H1 (cell line): ENCODE data around the gene ARMH4. TPM values are rescaled to one million over a fixed set of nuclear protein-coding genes. Genes with fewer than 3 reads are reported as not detected.

Source experiments
- CTCF ChIA-PET: fragments of 300-600 bp; sonication (Branson Sonifier 250); formaldehyde crosslinking; loops from one replicate; lab custom pipeline; 2021; ENCODE audit not compliant: partially characterized antibody; lab: Charles Lee
- POLR2A ChIA-PET: fragments of 300-600 bp; sonication (Branson Sonifier 250); formaldehyde crosslinking; loops from one replicate; lab custom pipeline; 2021; ENCODE audit warnings: inconsistent platforms; ENCODE audit not compliant: partially characterized antibody; lab: Charles Lee
- DNase-seq, 2 experiments: peaks; one replicate each; pipeline versions ENCODE4 v3.0.0 to v3.0.0-alpha.2; 2010 to 2022; ENCODE audit warnings: low spot score in 2 of 2, low read depth in 1 of 2, mixed read lengths in 1 of 2
- FAIRE-seq: peaks from 2 replicates; lab custom pipeline; 2011; peaks lifted over from hg19 to GRCh38; lab: Jason Lieb, UNC
- H2AFZ ChIP-seq: 2 replicates; pipeline ENCODE4 v1.8.1; 2012; ENCODE audit warnings: low read length, inconsistent platforms
- H2AK5ac ChIP-seq: 2 replicates; pipeline ENCODE4 v1.6.1; 2013; ENCODE audit warnings: low read depth, low read length
- H2BK120ac ChIP-seq: replicated peaks from 2 replicates; pipeline ENCODE3; 2013; ENCODE audit warnings: low read depth, low read length, inconsistent platforms
- H2BK12ac ChIP-seq: 2 replicates; pipeline ENCODE4 v1.6.1; 2013; ENCODE audit warnings: low read depth, low read length
- H2BK15ac ChIP-seq: 2 replicates; pipeline ENCODE4 v1.6.1; 2013; ENCODE audit warnings: low read length
- H2BK20ac ChIP-seq: 2 replicates; pipeline ENCODE4 v1.6.1; 2013; ENCODE audit warnings: low read length
- H2BK5ac ChIP-seq: 2 replicates; pipeline ENCODE4 v1.6.1; 2013; ENCODE audit warnings: low read depth, low read length
- H3K14ac ChIP-seq: 2 replicates; pipeline ENCODE4 v1.6.1; 2013; ENCODE audit warnings: inconsistent platforms; ENCODE audit not compliant: insufficient read length
- H3K18ac ChIP-seq: 2 replicates; pipeline ENCODE4 v1.6.1; 2013; ENCODE audit warnings: low read length; ENCODE audit errors: extremely low read depth
- H3K23ac ChIP-seq: 2 replicates; pipeline ENCODE4 v1.6.1; 2013; ENCODE audit warnings: inconsistent platforms; ENCODE audit not compliant: insufficient read length
- H3K23me2 ChIP-seq: 2 replicates; pipeline ENCODE4 v1.6.1; 2013; ENCODE audit warnings: low read depth, low read length
- H3K27ac ChIP-seq: 2 replicates; pipeline ENCODE4 v1.6.1; 2011; ENCODE audit warnings: low read depth, low read length, inconsistent platforms
- H3K27me3 ChIP-seq, 4 experiments: replicated peaks in 1 of 4; 1 replicate in 1 of 4; 2 replicates in 3 of 4; pipeline versions ENCODE4 v1.6.1 to v1.8.1; 2011 to 2013; ENCODE audit warnings: low read length in 3 of 4, mild to moderate bottlenecking in 3 of 4, inconsistent platforms in 2 of 4, mixed read lengths in 2 of 4, moderate library complexity in 1 of 4; ENCODE audit not compliant: control insufficient read depth in 3 of 4, insufficient read depth in 3 of 4; ENCODE audit errors: extremely low read depth in 1 of 4
- H3K36me3 ChIP-seq, 4 experiments: 2 replicates each; pipeline versions ENCODE4 v1.6.1 to v1.8.1; 2011 to 2013; ENCODE audit warnings: mild to moderate bottlenecking in 4 of 4, low read length in 3 of 4, moderate library complexity in 2 of 4, control low read depth in 1 of 4, inconsistent platforms in 1 of 4; ENCODE audit not compliant: insufficient read depth in 4 of 4, control insufficient read depth in 2 of 4
- H3K4ac ChIP-seq: replicated peaks from 2 replicates; pipeline ENCODE3; 2013; ENCODE audit warnings: low read length, low read depth, mixed read lengths, inconsistent platforms; ENCODE audit not compliant: insufficient read length
- H3K4me1 ChIP-seq, 4 experiments: replicated peaks in 1 of 4; 1 replicate in 1 of 4; 2 replicates in 3 of 4; pipeline versions ENCODE4 v1.6.1 to v1.8.1; 2011 to 2013; ENCODE audit warnings: low read length in 3 of 4, inconsistent platforms in 2 of 4, mixed read lengths in 1 of 4; ENCODE audit not compliant: insufficient read depth in 4 of 4, control insufficient read depth in 3 of 4
- H3K4me2 ChIP-seq, 2 experiments: 2 replicates each; pipeline versions ENCODE4 v1.6.1 to v1.8.1; 2011 to 2013; ENCODE audit warnings: low read depth in 2 of 2, low read length in 2 of 2, control low read depth in 1 of 2, inconsistent platforms in 1 of 2, mild to moderate bottlenecking in 1 of 2; ENCODE audit not compliant: insufficient read depth in 1 of 2
- H3K4me3 ChIP-seq, 4 experiments: fragments of 200-600, 300-600 bp in 1 of 4; sonication (generic), shearing (Covaris generic), sonication (Bioruptor Twin) in 1 of 4; 2 replicates each; pipeline versions ENCODE4 v1.5.1 to v1.8.1; 2011 to 2016; ENCODE audit warnings: low read length in 4 of 4, low read depth in 3 of 4, control low read depth in 2 of 4, inconsistent platforms in 2 of 4, mild to moderate bottlenecking in 2 of 4, mixed read lengths in 1 of 4, moderate library complexity in 1 of 4; ENCODE audit not compliant: insufficient read depth in 2 of 4; ENCODE audit errors: extremely low read depth in 1 of 4
- H3K56ac ChIP-seq: replicated peaks from 2 replicates; pipeline ENCODE3; 2013; ENCODE audit warnings: low read depth, mild to moderate bottlenecking, mixed read lengths, low read length, inconsistent platforms; ENCODE audit not compliant: insufficient read length
- H3K79me1 ChIP-seq: 2 replicates; pipeline ENCODE4 v1.6.1; 2013; ENCODE audit warnings: low read depth, low read length, control low read depth
- H3K79me2 ChIP-seq, 2 experiments: 2 replicates each; pipeline versions ENCODE4 v1.6.1 to v1.8.1; 2012 to 2013; ENCODE audit warnings: low read length in 2 of 2, mild to moderate bottlenecking in 2 of 2, inconsistent platforms in 1 of 2; ENCODE audit not compliant: insufficient read depth in 2 of 2, control insufficient read depth in 1 of 2
- H3K9ac ChIP-seq, 4 experiments: replicated peaks in 1 of 4; 1 replicate in 1 of 4; 2 replicates in 3 of 4; pipeline versions ENCODE4 v1.6.1 to v1.8.1; 2011 to 2013; ENCODE audit warnings: low read depth in 3 of 4, low read length in 3 of 4, control low read depth in 2 of 4, mild to moderate bottlenecking in 2 of 4, moderate library complexity in 2 of 4, inconsistent platforms in 1 of 4; ENCODE audit errors: extremely low read depth in 1 of 4
- H3K9me3 ChIP-seq, 2 experiments: 2 replicates each; pipeline versions ENCODE4 v1.6.1 to v1.8.1; 2012 to 2013; ENCODE audit warnings: mild to moderate bottlenecking in 2 of 2, moderate library complexity in 2 of 2, control low read depth in 1 of 2, inconsistent platforms in 1 of 2, low read depth in 1 of 2, low read length in 1 of 2, mixed read lengths in 1 of 2; ENCODE audit not compliant: insufficient read depth in 2 of 2
- H4K20me1 ChIP-seq, 2 experiments: replicated peaks in 1 of 2; 2 replicates each; pipeline versions ENCODE3 to v1.8.1; 2011 to 2013; ENCODE audit warnings: inconsistent platforms in 2 of 2, low read length in 2 of 2, mild to moderate bottlenecking in 1 of 2; ENCODE audit not compliant: insufficient read depth in 2 of 2, control insufficient read depth in 1 of 2
- H4K5ac ChIP-seq: 2 replicates; pipeline ENCODE4 v1.6.1; 2013; ENCODE audit warnings: low read length, low read depth, mixed read lengths, inconsistent platforms; ENCODE audit not compliant: insufficient read length
- H4K8ac ChIP-seq: 2 replicates; pipeline ENCODE4 v1.8.0; 2013; ENCODE audit warnings: mild to moderate bottlenecking, moderate library complexity, low read length, inconsistent platforms; ENCODE audit not compliant: insufficient read depth; ENCODE audit errors: extremely low read depth
- H4K91ac ChIP-seq: replicated peaks from 2 replicates; pipeline ENCODE3; 2013; ENCODE audit warnings: low read length, mixed read lengths, inconsistent platforms; ENCODE audit not compliant: insufficient read length
- BRCA1 ChIP-seq: IDR thresholded peaks from 2 replicates; pipeline ENCODE4 v1.6.1; 2012; ENCODE audit warnings: low read depth, low read length, improper control_type of control experiment
- EGR1 ChIP-seq: IDR thresholded peaks from 2 replicates; pipeline ENCODE4 v1.6.1; 2011; ENCODE audit warnings: low read depth, low read length, borderline replicate concordance
- JUND ChIP-seq: IDR thresholded peaks from 2 replicates; pipeline ENCODE4 v1.6.1; 2011; ENCODE audit warnings: mild to moderate bottlenecking, improper control_type of control experiment, low read length
- NRF1 ChIP-seq: IDR thresholded peaks from 2 replicates; pipeline ENCODE4 v1.6.1; 2011; ENCODE audit warnings: mild to moderate bottlenecking, low read depth, low read length, improper control_type of control experiment
- RFX5 ChIP-seq: IDR thresholded peaks from 2 replicates; pipeline ENCODE4 v1.6.1; 2011; ENCODE audit warnings: low read depth, low read length, improper control_type of control experiment, borderline replicate concordance
- SAP30 ChIP-seq: fragments of 300-600 bp; sonication (generic); IDR thresholded peaks from 2 replicates; pipeline ENCODE4 v1.7.1; 2012; ENCODE audit warnings: low read length, moderate library complexity, mild to moderate bottlenecking, inconsistent platforms; ENCODE audit not compliant: insufficient read depth, insufficient replicate concordance
- SIX5 ChIP-seq: IDR thresholded peaks from 2 replicates; pipeline ENCODE4 v1.6.1; 2011; ENCODE audit warnings: mild to moderate bottlenecking, low read depth, low read length
- TBP ChIP-seq: IDR thresholded peaks from 2 replicates; pipeline ENCODE4 v1.6.1; 2011; ENCODE audit warnings: low read depth, low read length, improper control_type of control experiment
- YY1 ChIP-seq: IDR thresholded peaks from 2 replicates; pipeline ENCODE4 v1.6.1; 2011; ENCODE audit warnings: low read depth, mild to moderate bottlenecking, low read length
- polyA plus RNA-seq, 7 experiments: library from polyadenylated mRNA; depleted of rRNA in 3 of 7; stranded (reverse) in 5 of 7; unstranded in 2 of 7; fragments of >200 nt in 5 of 7; fragments of 200-250 nt in 2 of 7; gene quantifications; 1 replicate in 5 of 7; 2 replicates in 1 of 7; 4 replicates in 1 of 7; pipeline versions ENCODE4 v1.2.1 to v1.2.3, GENCODE V29; 2011 to 2013; ENCODE audit warnings: missing spikeins in 2 of 7, mixed read lengths in 2 of 7
- total RNA-seq: library from RNA; stranded (reverse); fragmentation: NEBNext Ultra II Directional; extraction: Animal tissue kit (Norgen Biotek cat#: 25700); gene quantifications from 2 replicates; pipeline ENCODE4 v1.2.1, GENCODE V29; 2021

ARMH4 gene
- total and polyA plus RNA-seq, 2 of the 8 experiments (the other 6 are each of a cell fraction or from before 2014, with no cell fraction given) = 7.1 to 25.4 TPM

DNA sequence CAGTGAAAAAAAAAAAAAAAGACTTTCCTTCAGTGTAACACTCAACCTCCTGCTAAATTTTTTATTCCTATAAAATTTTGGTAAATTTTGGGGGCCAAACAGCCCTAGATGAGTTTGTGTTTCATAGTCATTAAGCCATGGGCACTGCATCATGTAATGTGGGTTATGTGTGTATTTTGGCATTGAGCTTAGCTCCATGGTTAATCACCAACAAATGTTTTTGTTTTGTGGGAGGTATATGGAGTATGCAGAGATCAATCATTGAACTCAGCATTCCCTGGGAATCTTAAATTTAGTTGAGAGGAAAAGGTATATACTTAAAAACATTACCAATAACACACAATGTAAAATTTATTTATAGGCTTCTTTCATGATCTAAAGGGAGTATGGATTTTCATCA is 8.5 kb upstream of the ARMH4 start:
- Histone ChIP-seq H2BK20ac (no peak overlapping the region), H3K27ac (no peak overlapping the region), H3K18ac (no peak overlapping the region), H4K8ac (no peak overlapping the region), H3K36me3 (no peaks in the 10 kb centered on the region), H4K91ac (no peak overlapping the region), H3K56ac (no peak overlapping the region), H4K5ac (no peak overlapping the region), H2BK12ac (no peak overlapping the region), H3K79me1 (no peaks in the 10 kb centered on the region), H3K4me2 (no peak overlapping the region), H3K27me3 (no peaks in the 10 kb centered on the region), H2AK5ac (no peak overlapping the region), H3K79me2 (no peaks in the 10 kb centered on the region), H3K14ac (no peak overlapping the region), H3K4ac (no peak overlapping the region), H3K9ac (no peak overlapping the region), H2BK15ac (no peak overlapping the region), H4K20me1 (no peaks in the 10 kb centered on the region), H2BK120ac (no peak overlapping the region), H3K23me2 (no peaks in the 10 kb centered on the region), H3K4me3 (no peak overlapping the region), H2AFZ (no peak overlapping the region), H3K23ac (no peak overlapping the region), H3K9me3 (no peaks in the 10 kb centered on the region), H3K4me1 (no peaks in the 10 kb centered on the region), H2BK5ac (no peak overlapping the region)
- POLR2A ChIA-PET = interaction anchor here (1.2 kb wide), 1 partner anchor 8 kb away, joined by 3 read pairs; the partner anchor contains the start of gene ARMH4
- CTCF ChIA-PET = interaction anchor here (0.7 to 1.3 kb wide), 5 partner anchors 30 to 57 kb away, joined by 3 to 5 read pairs (median 3); no protein-coding TSS in a partner anchor
- DNase-seq (no peak), FAIRE-seq (no peak)
- TF ChIP-seq TBP (no peak), YY1 (no peak), SIX5 (no peak), NRF1 (no peak), SAP30 (no peak), RFX5 (no peak), JUND (no peak), BRCA1 (no peak), EGR1 (no peak)
